ENCODE results near the gene TMTC2.

DNA sequence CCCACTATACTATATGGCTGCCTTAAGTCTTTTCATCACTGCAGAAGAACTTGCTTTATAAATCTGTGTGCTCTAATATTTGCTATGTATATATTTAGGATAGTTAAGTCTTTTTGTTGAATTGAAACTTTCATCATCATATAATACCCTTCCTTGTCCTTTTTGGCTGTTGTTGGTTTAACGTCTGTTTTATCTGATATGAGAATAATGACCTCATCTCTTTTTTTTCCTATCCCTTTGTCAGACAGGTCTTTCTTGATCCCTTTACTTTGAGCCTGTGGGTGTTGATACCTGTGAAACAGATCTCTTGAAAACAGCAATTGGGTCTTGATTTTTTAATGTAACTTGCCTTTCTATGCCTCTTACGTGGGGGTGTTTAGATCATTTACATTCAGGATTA is 316.3 kb downstream of the TMTC2 start:
- TF ChIP-seq CTCF (IDR thresholded peaks at IDR 0.05; ENCODE audit: low read length) (no peak), EZH2 (IDR thresholded peaks at IDR 0.05; ENCODE audit: borderline replicate concordance, low read length) (no peak)
